Ovary (tissue), 3 donors: ENCODE results near the gene CARD10.

Source experiments
- EP300 ChIP-seq: sonication (generic); formaldehyde crosslinking; IDR thresholded peaks from one replicate; pipeline ENCODE4 v1.6.1; 2017; ENCODE audit warnings: antibody characterized with exemption
- POLR2A ChIP-seq: fragments of 450-650 bp; IDR thresholded peaks from one replicate; pipeline ENCODE4 v1.6.1; 2017; ENCODE audit warnings: antibody characterized with exemption, mild to moderate bottlenecking, moderate library complexity
- TF ChIP-seq, protein P1 (sequence below), 3 donors: fragments of 450-650 bp in 2 of 3; fragments of 200-600 bp in 1 of 3; IDR thresholded peaks; one replicate each; pipeline versions ENCODE4 v1.5.1 to v1.8.0; 2016 to 2022; ENCODE audit warnings: antibody characterized with exemption in 3 of 3, mild to moderate bottlenecking in 1 of 3
- donor health status: DM: no; HTN: no; CAD: no.

DNA sequence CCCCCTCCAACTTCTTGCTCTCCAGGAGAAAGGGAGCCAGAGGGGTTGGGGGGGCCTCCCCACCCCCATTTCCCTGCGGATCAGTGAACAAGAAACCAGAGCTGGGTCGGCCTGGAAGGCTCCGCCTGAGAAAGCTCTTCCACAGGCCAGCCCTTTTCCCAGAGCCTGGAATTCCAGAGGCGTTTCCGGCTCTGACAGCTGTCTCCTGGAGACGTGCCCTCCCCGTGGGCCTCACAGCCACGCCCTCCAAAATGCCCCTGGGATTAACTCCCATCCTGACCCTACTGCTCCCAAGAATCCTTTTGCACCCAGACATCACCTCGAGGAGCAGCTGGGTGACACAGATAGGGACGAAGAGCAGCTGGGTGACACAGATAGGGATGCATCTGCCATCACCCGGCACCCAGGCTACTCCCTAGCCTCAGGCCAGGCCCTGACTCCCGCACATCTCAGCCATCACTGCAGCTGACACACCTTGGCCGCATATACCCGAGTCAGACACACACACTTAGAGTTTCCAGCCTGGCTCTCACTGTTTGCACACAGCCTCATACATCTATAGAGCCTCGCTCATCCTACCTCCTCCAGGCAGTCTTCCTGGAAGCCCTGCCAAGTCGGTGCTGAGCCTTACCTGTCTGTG is 33.4 kb upstream of the CARD10 start:
- no peak for TF ChIP-seq POLR2A
- TF ChIP-seq, protein P1, sequence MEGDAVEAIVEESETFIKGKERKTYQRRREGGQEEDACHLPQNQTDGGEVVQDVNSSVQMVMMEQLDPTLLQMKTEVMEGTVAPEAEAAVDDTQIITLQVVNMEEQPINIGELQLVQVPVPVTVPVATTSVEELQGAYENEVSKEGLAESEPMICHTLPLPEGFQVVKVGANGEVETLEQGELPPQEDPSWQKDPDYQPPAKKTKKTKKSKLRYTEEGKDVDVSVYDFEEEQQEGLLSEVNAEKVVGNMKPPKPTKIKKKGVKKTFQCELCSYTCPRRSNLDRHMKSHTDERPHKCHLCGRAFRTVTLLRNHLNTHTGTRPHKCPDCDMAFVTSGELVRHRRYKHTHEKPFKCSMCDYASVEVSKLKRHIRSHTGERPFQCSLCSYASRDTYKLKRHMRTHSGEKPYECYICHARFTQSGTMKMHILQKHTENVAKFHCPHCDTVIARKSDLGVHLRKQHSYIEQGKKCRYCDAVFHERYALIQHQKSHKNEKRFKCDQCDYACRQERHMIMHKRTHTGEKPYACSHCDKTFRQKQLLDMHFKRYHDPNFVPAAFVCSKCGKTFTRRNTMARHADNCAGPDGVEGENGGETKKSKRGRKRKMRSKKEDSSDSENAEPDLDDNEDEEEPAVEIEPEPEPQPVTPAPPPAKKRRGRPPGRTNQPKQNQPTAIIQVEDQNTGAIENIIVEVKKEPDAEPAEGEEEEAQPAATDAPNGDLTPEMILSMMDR (IDR thresholded peaks at IDR 0.05): no peak
- TF ChIP-seq EP300: no peak
